DMS153 (cell line): ENCODE results near the gene PLCB4.

Experiments used
- DNase-seq: peaks from one replicate; lab custom pipeline; 2025; lab: John Stamatoyannopoulos, UW

The PLCB4 gene

DNA sequence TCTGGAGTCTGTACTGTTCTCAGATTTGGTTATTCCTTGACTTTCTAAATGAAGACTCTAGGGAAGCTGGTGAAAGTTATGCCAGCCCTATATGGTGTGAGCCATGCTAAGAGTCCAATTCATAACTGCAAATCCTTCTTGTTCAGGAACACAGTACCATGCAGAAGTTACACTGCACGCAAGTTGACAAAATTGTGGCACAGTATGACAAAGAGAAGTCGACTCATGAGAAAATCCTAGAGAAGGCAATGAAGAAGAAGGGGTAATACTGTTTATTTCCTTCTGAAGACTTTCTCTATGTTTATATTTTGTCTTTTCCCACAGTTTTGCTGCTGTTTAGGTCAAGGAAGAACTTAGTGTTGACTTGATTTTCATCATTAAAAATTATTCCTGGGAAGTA is 384.3 kb downstream of the PLCB4 start:
- DNase-seq = no peak

DNA sequence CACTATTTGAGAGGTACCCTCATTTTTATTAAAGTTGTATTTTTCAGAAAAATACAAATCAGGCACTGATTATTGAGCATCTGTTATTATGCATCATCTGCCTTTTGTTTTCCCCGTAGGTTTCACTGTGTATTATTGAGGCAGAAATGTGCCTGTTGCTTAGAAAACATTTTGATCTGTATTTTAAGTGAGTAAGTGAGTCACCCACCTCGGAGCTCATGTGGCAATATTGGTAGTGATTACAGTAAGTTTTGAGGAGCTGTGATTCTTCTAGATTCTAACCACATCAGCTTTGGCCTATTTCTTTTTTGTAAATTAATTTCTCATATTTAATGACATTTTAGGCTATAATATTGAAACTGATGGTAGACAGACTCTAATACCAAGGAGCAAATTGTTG is 385.9 kb downstream of the PLCB4 start:
- no peak for DNase-seq

DNA sequence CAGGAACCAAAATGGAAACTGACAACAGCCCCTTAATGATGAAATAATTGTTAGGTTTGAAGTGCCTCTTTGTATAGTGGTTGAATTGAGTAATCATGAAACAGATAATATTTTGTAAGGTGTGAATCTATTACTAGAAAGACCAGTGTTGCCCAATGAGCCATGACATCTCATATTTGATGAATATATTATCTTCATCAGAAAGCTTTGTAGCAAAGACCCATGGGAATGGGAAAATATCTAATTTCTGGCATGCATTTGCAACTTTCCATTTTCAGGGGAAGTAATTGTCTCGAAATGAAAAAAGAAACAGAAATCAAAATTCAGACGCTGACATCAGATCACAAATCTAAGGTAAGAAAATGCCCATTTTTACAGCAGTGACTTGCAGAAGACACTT is 388.2 kb downstream of the PLCB4 start:
- DNase-seq = no peak

DNA sequence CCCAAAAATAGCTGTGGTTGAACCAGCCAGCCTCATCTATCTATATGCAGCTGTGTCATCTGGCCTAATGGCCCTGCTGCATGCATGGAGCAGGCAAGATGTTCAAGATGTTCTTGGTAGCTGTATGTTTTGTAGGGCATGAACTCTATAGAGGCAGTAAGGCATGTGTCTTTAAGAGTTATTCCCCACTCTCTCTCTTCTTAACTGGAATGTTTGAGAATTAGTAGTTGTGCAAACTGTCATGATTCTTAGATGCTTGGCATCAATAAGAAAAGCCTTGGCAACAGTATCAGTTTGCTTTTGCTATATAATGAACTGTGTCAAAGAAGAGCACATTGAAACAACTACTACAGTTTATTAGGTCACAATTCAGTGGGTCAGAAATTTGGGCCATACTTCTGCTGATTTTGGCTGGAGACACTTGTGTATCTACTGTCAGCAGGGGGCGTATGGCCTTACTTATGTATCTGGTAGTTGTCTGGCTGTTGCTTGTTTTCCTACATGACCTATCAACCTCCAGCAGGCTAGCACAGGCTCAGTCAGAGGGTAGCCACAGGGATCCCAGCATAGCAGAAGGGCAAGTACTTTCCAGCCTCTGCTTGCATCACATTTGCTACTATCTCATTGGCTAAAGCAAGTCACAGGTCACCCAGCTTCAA is 389.4 kb downstream of the PLCB4 start:
- no peak for DNase-seq

DNA sequence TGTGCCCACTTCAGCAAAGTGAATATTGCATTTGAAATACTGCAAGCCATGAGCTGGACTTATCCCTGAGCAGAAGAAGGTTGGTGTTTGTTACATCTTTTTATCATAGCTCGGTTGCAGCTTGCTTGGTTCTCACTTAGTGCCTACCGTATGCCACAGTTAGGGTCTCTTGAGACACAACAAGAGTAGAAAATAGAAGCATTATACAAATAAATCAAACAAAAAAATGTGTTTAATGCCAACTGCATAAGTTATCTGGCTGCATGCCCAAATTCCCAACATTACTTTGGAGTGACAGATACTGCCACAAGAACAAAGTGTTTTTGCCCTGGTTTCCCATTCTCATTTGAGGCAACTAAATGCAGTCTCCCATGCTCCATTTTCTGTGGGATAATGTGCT is 391.6 kb downstream of the PLCB4 start:
- DNase-seq = no peak

DNA sequence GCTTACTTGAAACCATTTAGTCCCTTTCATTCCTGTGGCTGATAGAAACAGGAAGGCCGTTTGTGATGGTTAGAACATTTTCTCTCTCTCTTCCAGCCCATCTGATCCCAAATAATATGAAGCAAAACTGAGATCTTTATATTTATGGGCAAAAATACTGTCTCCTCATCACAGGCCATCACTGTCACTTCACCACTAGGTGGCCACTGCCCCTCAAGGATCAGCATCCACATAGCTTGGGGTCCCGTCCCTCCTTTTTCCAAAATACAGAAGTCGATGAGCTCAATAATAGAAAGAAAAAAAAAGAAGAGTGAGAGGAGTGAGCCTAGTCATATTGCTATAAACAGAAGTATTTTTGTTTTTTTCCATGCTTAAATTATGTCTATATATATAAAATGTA is 399.1 kb downstream of the PLCB4 start:
- no peak for DNase-seq

DNA sequence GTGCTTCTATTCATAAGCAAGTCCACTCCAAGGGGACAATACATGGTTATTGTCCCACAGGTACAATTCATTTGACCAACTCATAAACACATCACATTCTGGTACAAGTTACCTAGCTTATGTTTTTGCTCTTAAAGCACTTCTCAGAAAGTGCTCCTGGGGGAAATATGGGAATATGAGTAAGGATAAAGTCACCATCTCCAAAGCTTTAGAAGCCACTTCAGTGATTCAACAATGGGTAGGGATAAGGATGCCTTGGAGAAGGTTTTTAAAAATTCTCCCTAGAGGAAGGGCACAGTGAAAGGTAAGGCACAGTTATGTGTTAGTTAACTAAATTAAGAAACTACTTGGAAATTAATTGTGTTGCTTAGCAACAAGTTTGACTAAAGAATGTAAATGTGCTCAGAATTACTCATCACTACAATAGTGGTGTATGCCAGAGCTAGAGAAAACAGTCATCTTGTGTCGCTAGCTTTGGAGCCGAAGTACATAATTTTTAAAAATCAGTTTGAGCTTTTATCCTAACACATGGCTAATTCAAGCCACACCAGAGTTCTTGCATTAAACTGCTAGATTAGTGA is 406.0 kb downstream of the PLCB4 start:
- DNase-seq = no peak

DNA sequence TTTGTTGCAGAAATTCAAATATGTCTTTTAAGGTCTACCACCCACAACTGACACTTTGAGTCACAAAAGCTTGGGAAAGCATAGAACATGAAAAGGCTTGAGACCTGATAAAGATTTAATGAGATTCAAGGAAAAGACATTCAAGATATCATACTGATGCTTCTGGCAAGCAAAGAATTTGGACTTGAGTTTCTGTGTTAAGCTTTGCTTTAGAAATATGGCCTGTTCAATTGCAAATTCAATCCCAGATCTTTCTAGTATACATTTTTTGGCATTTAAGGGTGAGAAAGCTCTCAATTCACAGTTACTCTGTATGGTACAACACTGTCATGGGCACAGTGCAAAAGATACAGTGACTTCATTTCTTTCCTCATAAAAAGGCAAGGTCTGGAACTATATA is 406.6 kb downstream of the PLCB4 start:
- no peak for DNase-seq

DNA sequence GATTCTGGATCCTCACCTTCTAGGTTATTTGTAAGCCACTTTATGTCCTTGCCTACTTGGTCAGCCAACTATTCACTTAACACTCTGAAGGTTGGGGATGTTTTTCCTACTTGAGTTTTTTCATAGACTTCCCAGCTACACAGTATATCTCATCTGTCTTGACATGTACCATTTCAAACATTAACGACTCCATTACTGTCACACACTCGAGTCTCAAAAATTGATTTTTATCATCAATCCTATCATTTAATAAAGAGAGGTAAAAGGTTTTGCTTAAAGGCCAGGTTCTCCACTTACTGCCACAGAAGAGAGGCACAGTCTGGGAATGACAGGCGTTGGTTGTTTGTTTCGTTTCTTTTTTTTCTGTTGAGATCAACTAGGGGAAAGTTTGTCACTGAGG is 407.3 kb downstream of the PLCB4 start:
- no peak for DNase-seq

DNA sequence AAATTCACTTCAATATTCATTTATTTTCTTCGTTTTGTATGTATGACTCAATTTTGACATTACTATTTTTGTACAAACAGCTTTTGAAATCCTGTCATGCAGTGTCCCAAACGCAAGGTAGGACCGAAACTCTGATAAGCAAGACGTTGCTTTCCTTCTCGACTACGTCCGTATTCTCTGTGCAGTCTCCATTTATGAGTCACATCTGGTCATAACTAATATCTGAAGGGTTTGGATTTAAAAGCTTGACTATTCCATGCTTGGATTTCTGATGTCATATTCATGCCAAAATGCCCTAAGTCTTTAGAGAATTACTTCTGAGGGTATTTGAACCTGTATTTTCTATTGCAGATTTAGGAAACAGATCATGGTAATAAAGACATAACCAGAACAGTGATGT is 407.8 kb downstream of the PLCB4 start:
- DNase-seq = no peak

DNA sequence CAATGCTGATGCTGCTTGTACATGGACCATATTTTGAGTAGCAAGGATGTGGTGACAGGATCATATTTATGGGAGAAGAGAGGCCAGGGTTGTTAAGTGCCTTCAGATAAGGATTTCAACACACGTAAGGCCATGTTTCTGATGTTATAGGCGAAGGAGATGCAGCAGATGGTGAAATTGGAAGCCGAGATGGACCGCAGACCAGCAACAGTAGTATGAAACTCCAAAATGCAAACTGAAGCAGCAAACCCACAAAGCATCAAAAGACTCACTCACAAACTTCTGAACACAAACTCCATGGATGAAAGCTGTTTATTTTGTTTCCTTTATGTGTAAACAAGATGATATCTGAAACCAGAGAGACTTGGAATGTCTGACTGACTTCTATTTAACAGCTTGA is 409.9 kb downstream of the PLCB4 start:
- DNase-seq = no peak

DNA sequence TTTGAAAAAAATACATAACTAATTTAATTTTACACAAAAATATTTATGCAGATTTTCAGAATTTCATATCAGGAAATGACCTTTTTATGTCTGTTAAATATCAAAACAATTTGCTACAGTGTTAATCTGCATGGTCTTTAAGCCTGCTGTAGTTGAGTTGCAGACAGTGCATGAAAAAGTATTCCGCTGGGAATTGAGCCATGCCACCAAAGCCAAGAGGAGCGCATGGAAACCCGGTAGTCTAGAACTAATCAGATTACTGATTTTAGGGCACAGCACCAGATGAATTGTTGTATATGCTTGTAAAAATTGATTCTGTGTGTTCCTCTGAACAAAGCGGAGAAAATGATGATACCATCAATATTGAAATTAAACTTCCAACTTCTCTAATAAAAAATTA is 411.2 kb downstream of the PLCB4 start:
- no peak for DNase-seq

DNA sequence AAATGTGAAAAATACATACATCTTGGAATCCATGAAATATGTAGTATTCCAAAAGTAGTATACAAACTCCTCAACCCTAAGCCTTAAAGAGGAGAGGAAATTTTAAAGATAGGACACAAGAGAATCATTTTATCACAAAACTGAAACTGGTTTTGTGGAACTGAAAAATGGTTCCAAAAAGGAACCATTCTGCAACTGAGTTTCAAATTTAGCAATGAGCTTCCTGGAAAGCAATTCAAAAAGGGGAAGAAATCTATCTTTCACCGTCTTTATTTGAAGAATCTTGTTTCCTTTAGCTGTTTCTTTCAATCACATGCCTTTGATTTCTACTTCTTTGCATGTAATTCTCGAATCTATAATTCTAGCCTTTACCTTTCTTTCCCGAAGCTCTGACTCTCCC is 413.3 kb downstream of the PLCB4 start:
- DNase-seq = no peak

DNA sequence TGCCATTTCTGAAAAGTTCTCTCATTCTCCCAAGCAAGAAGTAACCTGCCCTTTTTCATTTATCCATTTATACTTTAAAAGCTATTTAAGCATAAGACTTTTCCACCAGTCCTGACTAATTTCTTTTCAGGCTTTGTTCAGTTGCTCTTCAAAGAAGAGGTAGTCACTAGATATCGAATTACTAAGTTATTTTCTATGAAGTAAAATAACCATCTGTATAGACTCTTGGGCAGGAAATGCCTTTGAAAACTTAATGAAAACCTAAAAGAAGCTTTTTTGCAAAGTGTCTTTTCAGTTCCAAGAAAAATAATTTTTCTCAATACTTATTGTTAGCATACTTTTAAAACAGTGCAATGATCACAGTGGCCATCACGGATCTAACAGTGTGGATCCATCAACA is 414.2 kb downstream of the PLCB4 start:
- no peak for DNase-seq

DNA sequence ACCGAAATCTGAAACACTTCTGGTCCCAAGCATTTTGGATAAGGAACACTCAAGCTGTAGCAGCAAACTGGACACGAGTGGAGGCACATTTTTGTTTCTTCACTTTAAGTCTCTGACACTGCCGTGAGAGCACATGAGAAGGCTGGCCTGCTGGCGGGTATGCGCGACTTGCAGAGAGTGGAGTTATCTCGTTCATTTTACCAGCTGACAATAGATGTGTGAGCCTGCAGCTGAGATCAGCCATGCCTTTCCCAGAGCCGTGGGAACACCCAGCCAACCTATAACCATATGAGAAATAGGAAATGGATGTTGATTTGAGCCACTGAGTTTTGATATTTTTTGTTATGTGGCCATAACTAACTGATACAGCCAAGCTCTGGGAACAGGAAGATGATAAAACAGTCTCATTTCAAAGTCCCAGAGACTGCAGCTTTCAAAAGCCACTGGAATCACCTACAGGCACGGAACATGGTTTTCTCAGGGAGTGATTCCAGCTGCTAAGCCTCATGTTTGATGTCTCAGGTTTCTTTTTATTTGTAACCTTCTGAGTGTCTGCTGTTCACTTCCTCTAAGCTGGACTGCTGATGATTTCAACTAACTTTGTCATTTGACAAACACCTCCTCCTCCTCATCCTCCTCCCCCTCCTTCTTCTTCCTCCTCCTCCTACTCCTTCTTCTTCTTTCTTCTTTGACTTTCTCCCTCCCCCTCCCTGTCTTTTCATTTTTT is 416.9 kb downstream of the PLCB4 start:
- DNase-seq = no peak

DNA sequence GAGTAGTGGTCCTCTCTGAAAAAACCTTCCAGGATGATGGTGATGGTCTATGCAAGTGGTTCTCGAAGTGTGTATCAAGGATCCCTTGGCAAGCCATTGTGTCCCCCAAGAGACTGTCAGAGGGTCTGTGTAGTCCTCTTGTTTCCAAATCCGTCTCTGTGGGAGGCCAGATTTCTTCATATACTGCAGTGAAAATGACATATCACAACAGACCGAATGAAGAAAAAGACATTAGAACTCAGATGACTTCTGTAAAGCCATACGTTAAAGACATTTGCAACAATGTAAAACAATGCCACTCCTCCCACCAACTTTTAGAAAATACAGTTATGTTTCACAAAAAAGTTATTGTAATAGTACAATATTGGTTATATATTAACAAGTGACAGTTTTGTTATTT is 418.3 kb downstream of the PLCB4 start:
- DNase-seq = no peak

DNA sequence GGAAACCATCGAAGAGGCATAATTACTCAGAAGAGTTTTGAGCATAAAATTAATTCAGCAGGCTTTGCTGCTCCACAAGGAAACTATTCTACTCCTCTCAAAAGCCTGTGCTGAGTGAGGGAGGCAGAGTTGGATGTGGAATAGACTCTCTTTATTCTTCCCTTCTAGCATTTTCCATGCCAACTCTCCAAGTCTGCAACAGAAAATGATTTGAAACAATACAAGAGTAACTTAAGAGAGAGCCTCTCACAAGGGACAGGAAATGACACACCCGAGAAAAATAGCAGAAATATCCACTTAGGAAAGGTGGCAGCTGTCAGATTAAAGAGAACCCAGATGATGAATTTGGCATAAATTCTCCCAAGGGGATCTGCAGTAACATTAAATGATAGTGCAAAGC is 419.2 kb downstream of the PLCB4 start:
- no peak for DNase-seq

DNA sequence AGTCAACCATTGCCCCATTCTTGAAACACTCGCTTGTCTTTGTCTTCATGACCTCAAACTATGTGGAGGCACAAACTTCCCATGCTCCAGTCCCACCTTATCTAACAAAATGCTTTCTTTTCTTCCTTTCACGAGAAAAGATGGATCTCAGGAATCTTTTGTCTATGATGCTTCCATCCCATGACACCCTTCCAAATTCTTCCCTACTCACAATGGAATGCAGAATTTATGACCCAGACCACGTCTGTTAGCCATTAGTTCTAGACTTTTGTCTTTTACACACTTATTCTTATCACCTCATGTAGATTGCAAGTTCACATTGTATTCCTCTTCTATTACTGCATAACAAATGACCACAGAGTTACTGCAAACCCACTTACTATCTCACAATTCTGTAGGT is 421.3 kb downstream of the PLCB4 start:
- no peak for DNase-seq

DNA sequence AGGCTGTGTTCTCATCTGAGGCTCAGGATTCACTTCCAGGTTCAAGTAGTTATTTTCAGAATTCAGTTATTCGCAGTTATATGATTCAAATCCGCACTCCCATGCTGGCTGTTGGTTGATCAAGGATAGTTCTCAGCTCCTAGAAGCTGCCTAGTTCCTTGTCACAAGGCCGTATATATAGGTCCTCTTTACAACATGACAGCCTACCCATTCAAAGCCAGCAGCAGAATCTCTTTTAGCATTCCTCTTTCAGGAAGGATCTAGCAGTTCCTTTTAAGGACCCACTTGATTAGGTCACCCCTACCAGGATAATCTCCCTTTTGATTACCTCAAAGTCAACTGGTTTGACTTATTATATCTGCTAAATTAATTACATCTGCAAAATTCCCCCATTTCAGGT is 421.7 kb downstream of the PLCB4 start:
- DNase-seq = no peak

DNA sequence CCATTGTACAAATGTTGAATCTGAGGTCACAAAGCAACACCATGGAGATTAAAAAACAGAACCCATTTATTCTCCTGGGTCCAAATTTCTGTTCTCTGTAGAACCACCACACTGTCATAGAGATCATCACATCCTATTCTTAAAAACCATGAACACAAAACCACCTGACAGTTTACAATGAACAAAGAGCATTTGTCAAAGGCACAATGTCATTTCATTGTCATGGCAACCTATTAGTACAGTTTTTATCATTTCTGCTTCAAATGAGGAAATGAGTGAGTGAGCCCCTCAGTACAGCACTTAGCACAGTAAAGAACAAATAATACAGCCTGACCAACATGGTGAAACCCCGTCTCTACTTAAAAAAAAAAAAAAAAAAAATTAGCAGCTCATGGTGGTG is 422.4 kb downstream of the PLCB4 start:
- no peak for DNase-seq

DNA sequence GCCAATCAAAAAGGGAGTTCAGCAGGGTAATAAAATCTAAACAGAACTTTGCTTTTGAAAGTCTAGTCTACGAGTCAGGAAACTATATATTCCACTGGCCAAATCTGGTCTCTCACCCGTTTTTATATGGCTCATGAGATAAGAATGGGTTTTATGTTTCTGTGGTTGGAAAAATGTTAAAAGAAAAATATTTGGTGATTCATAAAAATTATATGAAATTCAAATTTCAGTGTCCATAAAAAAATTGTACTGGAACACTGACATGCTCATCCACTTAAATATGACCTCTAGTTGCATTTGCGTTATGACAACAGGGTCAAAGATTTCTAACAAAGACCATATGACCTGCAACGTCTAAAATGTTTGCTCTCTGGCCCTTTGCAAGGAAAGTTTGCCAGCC is 423.2 kb downstream of the PLCB4 start:
- no peak for DNase-seq

DNA sequence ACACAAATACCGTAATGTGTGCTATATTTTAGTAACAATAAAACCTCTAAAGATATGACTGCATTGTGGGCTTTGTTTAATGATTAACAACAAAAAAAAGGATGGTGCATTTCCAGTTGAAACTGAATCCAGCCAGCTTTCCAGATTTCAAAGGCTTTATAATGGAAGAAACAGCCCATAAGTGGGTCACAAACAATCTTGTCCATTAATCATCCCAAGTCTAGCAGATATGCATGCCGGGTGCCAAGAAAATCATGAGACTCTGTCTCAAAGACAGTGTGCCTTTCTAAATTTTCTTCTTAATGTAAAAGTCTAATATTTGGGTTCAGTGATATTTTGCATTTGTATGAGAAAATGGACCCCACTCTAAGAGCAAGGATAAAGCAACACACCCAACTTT is 424.9 kb downstream of the PLCB4 start:
- DNase-seq = no peak

DNA sequence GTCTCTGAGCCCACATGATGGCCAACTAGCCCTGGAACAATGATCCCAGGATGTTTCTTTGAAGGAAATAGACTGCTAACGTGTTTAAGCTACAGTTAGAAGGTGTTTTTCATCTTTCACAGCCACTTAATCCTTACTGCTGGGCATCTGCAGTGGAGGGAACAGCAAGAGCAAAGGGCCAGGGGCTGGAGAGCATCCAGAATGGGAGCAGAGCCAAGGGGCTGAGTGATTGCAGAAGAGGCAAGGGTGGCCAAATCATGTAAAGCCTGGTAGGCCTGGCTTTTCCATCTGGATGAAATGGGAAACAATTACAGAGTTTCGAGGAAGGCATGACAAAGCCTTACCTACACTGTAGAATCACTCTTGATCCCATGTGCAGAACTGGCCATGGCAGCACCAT is 426.8 kb downstream of the PLCB4 start:
- no peak for DNase-seq

DNA sequence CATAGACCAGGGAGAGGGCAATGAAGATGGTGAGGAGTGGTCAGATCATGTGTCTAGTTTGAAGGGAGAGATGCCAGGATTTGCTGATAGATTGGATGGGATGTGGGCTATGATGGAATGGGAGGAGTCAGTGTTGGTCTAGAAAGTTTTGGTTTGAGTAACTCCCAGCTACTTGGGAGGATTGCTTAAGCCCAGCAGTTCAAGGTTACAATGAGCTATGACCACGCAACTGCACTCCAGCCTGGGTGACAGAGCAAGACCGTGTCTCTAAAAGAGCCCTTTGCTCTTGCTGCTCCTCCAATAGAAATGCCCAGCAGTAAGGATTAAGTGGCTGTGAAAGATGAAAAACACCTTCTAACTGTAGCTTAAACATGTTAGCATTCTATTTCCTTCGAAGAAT is 427.3 kb downstream of the PLCB4 start:
- no peak for DNase-seq
